Tibial artery (tissue), 4 donors: Measurements from ENCODE around the gene CMSS1.

Source experiments
- DNase-seq, 2 donors: peaks; one replicate each; pipeline ENCODE4 v3.0.0-alpha.2; 2019
- H3K27ac ChIP-seq, 2 donors: fragments of 200-600 bp; sonication (generic) in 1 of 2; 1 replicate in 1 of 2; 2 replicates in 1 of 2; pipeline ENCODE4 v1.5.1; 2018 to 2019; ENCODE audit warnings: mild to moderate bottlenecking in 1 of 2
- H3K27me3 ChIP-seq, 2 donors: fragments of 200-600 bp; sonication (generic) in 1 of 2; one replicate each; pipeline versions ENCODE4 v1.5.1 to v1.6.0; 2016 to 2019
- H3K36me3 ChIP-seq, 3 donors: fragments of 200-600 bp; sonication (generic) in 2 of 3; one replicate each; pipeline ENCODE4 v1.5.1; 2016 to 2019; ENCODE audit warnings: mild to moderate bottlenecking in 2 of 3
- H3K4me1 ChIP-seq, 4 donors: fragments of 200-600 bp; sonication (generic) in 2 of 4; 1 replicate in 3 of 4; 2 replicates in 1 of 4; pipeline ENCODE4 v1.5.1; 2016 to 2019
- H3K4me3 ChIP-seq, 2 donors: fragments of 200-600 bp; sonication (generic) in 1 of 2; 1 replicate in 1 of 2; 2 replicates in 1 of 2; pipeline ENCODE4 v1.5.1; 2018 to 2019; ENCODE audit warnings: mild to moderate bottlenecking in 2 of 2
- H3K9me3 ChIP-seq, 3 donors: fragments of 200-600 bp; sonication (generic) in 1 of 3; one replicate each; pipeline ENCODE4 v1.5.1; 2016 to 2019
- CTCF ChIP-seq, 2 experiments: fragments of 200-600 bp in 1 of 2; fragments of 450-650 bp in 1 of 2; IDR thresholded peaks; one replicate each; pipeline ENCODE4 v1.5.1; 2017 to 2019; ENCODE audit warnings: antibody characterized with exemption in 2 of 2, mild to moderate bottlenecking in 1 of 2, moderate library complexity in 1 of 2
- intact Hi-C: fragments of 100-400 bp; cut with DNase I; formaldehyde crosslinking; loops from one replicate; pipeline ENCODE4 v1.15.0; 2023; ENCODE audit warnings: low total_unique reads

Gene CMSS1

GRCh38 chr3:100111728-100112127, 294.1 kb downstream of the CMSS1 start:
- Histone ChIP-seq H3K27me3 (no peaks in the 10 kb centered on the region), H3K36me3 (no peaks in the 10 kb centered on the region), H3K9me3 (no peaks in the 10 kb centered on the region), H3K4me1 (peaks cover 0 to 70% (median 24%) of the 10 kb centered on the region in 4 donors), H3K27ac (no peak overlapping the region), H3K4me3 (no peak overlapping the region)
- TF ChIP-seq CTCF (IDR thresholded peaks at IDR 0.05) = no peak
- DNase-seq = no peak
- intact Hi-C loops = no loop called here

- Histone ChIP-seq H3K4me1 (peaks cover 0 to 49% (median 12%) of the 10 kb centered on the region in 4 donors), H3K27me3 (no peaks in the 10 kb centered on the region), H3K4me3 (no peak overlapping the region), H3K36me3 (no peaks in the 10 kb centered on the region), H3K9me3 (no peaks in the 10 kb centered on the region), H3K27ac (no peak overlapping the region)
- intact Hi-C loops = no loop called here
- no peak for TF ChIP-seq CTCF (IDR thresholded peaks at IDR 0.05)
- no peak for DNase-seq
Measured at GRCh38 chr3:100113723-100114412, 296.2 kb downstream of the CMSS1 start.

GRCh38 chr3:100114413-100115030, 296.9 kb downstream of the CMSS1 start, which contains the start of gene FILIP1L:
FILIP1L (minus strand) TSS chr3:100114501.
- Histone ChIP-seq H3K4me3 (no peak within 1 kb of the TSS), H3K9me3 (no peaks in the 10 kb centered on the region), H3K27me3 (no peaks in the 10 kb centered on the region), H3K27ac (no peak within 1 kb of the TSS), H3K36me3 (no peaks in the 10 kb centered on the region), H3K4me1 (peaks cover 0 to 46% (median 12%) of the 10 kb centered on the region in 4 donors)
- DNase-seq = no peak
- intact Hi-C loops = no loop called here
- no peak for TF ChIP-seq CTCF (IDR thresholded peaks at IDR 0.05)

- Histone ChIP-seq H3K36me3 (no peaks in the 10 kb centered on the region), H3K27me3 (no peaks in the 10 kb centered on the region), H3K4me3 (no peak overlapping the region), H3K27ac (no peak overlapping the region), H3K9me3 (no peaks in the 10 kb centered on the region), H3K4me1 (peaks cover 0 to 33% (median 0%) of the 10 kb centered on the region in 4 donors)
- no peak for TF ChIP-seq CTCF (IDR thresholded peaks at IDR 0.05)
- DNase-seq = no peak
- intact Hi-C loops = no loop called here
Measured at GRCh38 chr3:100117093-100117492, 299.4 kb downstream of the CMSS1 start.

DNA sequence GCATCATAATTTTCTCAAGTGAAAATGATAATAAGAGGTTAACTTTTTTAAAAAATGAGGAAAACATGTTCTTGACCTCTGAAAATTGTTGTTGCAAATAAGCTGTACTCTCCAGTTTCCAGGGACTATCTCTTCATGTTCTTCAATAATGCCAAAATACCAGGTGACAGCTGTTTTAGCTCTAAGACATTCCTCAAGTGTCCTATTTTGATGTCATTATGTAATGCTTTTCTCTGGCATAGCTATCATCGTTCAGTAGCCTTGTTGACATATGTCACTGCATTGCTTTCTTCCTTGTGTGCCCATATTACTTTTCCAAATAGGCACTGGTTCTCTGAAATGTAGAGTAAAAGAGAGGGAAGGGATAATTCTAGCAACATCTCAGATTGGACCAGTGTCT, 302.4 kb downstream of the CMSS1 start:
- no peak for TF ChIP-seq CTCF (IDR thresholded peaks at IDR 0.05)
- no peak overlapping the region for H3K4me3 ChIP-seq

More for the DNA sequence above, 302.4 kb downstream of the CMSS1 start:
- peaks cover 0 to 49% (median 18%) of the 10 kb centered on the region in 4 donors for H3K4me1 ChIP-seq
- intact Hi-C loops = no loop called here
- DNase-seq = no peak
- H3K36me3 ChIP-seq = no peaks in the 10 kb centered on the region
- H3K27me3 ChIP-seq = no peaks in the 10 kb centered on the region
- H3K9me3 ChIP-seq = no peaks in the 10 kb centered on the region
- H3K27ac ChIP-seq = no peak overlapping the region
